Omental fat pad (tissue), 4 donors: ENCODE data around the gene MRPS5. TPM values are rescaled to one million over a fixed set of nuclear protein-coding genes. Genes with fewer than 3 reads are reported as not detected.

Source experiments
- ATAC-seq: fragments of 150-250 bp; one replicate; pipeline ENCODE4 v1.9.1; 2016; ENCODE audit warnings: mild to moderate bottlenecking, moderate library complexity; ENCODE audit not compliant: low FRiP score
- DNase-seq: peaks from one replicate; pipeline ENCODE4 v3.0.0-alpha.2; 2019; ENCODE audit warnings: low spot score
- CTCF ChIP-seq, 3 donors: fragments of 450-650 bp; IDR thresholded peaks; one replicate each; pipeline ENCODE4 v1.5.1; 2016 to 2017; ENCODE audit warnings: antibody characterized with exemption in 3 of 3, mild to moderate bottlenecking in 3 of 3, moderate library complexity in 2 of 3
- total RNA-seq, 4 donors: library from RNA; depleted of rRNA; stranded (reverse); fragments of >200 nt; gene quantifications; one replicate each; pipeline ENCODE4 v1.1.0, GENCODE V29; 2016

MRPS5 gene
- total RNA-seq, 4 donors from 2014 or later, result 39.4 to 60.6 (median 47.5) TPM

- no peak for TF ChIP-seq CTCF (IDR thresholded peaks at IDR 0.05)
- ATAC-seq, result no peak
- DNase-seq, result no peak
These were observed 52.1 kb downstream of the MRPS5 start for GRCh38 chr2:95069465-95069864.

- no peak for DNase-seq
- no peak for TF ChIP-seq CTCF (IDR thresholded peaks at IDR 0.05)
- no peak for ATAC-seq
These were observed 53.4 kb downstream of the MRPS5 start for GRCh38 chr2:95068256-95068655.

GRCh38 chr2:95063086-95063958 lies 58.3 kb downstream of the MRPS5 start:
- DNase-seq (no peak), ATAC-seq (no peak)
- no peak for TF ChIP-seq CTCF (IDR thresholded peaks at IDR 0.05)

- ATAC-seq, result no peak
- DNase-seq, result no peak
- TF ChIP-seq CTCF (IDR thresholded peaks at IDR 0.05), result no peak
These were observed 59.1 kb downstream of the MRPS5 start for GRCh38 chr2:95062242-95063085.

GRCh38 chr2:95061601-95062183 lies 59.9 kb downstream of the MRPS5 start:
- DNase-seq (no peak), ATAC-seq (no peak)
- no peak for TF ChIP-seq CTCF (IDR thresholded peaks at IDR 0.05)

- TF ChIP-seq CTCF (IDR thresholded peaks at IDR 0.05), result no peak
- no peak for DNase-seq
- ATAC-seq, result no peak
These were observed 60.5 kb downstream of the MRPS5 start for GRCh38 chr2:95061119-95061512.
